ENCODE results near the gene ATXN1.

The ATXN1 gene

DNA sequence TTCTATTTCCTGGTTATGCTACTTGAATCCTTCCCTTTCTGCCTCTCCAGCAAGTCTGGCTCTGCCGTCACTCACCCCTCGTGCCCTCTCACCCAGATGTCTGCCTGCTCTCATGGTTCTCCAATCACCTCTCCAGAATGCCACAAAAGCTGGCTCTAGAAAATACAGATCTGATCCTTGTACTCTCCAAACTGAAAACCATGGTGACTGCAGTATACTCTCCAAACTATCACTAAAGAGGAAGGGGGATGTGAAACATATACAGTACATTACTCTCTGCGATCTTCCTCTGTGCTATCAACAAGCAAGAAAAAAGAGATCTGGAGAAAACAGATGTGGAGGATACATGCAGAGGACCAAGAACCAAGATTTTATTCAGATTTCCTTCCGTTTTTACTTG, 91.1 kb downstream of the ATXN1 start:
- no peak for FAIRE-seq

GRCh38 chr6:16669227-16669626, 92.0 kb downstream of the ATXN1 start:
- FAIRE-seq: no peak

GRCh38 chr6:16667509-16667908, 93.8 kb downstream of the ATXN1 start:
- no peak for FAIRE-seq

- FAIRE-seq: no peak
Measured at GRCh38 chr6:16665992-16666391, 95.3 kb downstream of the ATXN1 start.

GRCh38 chr6:16665182-16665581, 96.1 kb downstream of the ATXN1 start:
- no peak for FAIRE-seq

DNA sequence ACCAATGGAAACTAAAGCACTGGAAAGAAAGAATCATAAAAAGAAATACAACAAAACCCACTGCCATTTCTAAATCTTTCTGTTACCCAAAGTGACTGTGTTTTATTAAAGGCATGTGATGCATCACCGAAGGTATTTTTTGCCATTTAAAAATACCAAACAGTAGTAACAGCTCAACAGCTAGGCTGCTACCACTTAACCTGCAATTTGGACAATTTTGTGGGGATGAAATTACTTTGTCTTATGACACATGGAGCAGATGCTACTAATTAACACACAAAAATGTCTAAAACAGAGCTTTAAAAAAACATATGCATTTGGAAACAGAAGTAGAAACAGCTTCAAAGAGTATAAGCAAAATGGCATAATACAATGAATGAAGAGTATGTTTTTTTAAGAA, 97.4 kb downstream of the ATXN1 start:
- FAIRE-seq: no peak

DNA sequence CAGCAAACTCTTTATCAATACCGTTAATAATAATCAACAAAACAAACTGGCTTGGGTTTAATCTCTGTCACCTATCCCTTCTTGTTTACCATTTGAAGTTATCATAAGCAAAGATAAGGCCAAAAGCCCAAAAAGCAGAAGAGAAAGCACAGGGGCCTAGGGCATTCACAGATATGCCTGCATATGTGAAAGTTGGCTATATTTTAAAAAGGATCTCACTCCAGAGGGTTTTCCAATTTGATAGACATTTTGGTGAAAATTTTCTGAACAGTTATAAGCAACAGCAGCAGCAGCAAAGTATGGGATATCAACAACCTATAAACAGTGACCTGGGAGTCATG, 101.1 kb downstream of the ATXN1 start:
- FAIRE-seq: no peak

DNA sequence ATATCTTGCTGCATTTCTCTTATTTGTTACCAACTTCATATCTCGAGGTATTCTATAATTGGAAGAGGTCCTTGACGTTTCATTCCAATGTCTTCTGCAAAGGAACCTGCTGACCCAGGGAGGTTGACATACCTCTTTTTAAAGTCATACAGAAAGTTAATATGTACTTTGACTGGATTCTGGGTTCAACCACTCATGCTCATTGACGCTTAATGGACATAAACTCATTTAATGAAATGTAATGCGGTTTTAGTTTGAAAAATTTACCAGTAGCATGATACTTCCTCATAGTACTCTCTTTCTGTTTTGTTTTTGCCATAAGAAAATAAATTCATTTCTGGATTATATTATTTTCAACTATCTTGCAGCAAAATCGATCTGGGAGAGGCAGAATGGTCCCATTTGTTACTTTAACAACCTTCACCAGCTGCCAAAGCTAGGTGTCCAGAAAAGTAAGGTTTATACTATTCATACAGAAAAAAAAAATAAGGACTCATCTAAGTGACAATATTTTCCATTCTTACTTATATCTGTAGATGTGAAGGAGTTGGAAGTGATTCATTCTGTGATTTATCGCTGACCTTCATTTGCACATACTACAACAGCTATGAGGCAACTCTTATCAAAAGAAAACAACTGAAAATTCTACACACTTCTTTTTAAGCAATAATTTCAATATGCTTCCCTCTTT, 101.6 kb downstream of the ATXN1 start:
- no peak for FAIRE-seq

GRCh38 chr6:16658348-16659034, 102.8 kb downstream of the ATXN1 start:
- no peak for FAIRE-seq

DNA sequence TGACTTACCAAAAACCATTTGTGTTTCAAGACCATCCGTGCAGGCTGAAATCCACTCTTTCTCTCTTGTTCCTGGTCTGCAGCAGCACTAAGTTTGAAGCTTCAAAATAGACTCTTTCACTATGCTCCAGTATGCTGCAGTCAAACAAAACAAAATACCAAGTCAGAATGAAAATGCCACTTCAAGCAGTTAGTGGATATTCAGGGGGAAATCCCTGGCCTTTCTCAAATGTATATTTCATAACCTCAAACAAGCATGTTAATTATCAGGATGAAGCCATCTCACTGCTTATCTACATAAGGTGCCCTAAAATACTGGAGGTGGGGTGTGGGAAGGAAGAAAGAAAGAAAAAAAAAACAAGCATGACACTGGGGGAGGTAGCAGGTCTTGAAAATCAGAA, 103.5 kb downstream of the ATXN1 start:
- no peak for FAIRE-seq

DNA sequence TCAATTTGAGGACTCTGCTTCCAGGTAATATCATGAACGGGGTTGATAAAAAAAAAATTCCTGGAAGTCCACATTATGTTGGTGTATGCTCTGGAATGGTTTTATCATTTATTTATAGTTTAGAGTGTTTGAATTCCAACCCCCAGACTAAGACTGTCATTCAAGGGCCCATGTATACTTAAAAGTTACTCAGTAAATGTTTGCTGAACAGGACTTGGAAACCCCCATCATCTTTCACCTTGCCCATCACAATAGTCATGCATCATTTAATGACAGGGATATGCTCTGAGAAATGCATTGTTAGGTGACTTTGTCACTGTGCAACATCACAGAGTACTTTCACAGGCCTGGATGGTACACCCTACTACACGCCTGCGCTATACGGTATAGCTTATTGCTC, 104.8 kb downstream of the ATXN1 start:
- no peak for FAIRE-seq

DNA sequence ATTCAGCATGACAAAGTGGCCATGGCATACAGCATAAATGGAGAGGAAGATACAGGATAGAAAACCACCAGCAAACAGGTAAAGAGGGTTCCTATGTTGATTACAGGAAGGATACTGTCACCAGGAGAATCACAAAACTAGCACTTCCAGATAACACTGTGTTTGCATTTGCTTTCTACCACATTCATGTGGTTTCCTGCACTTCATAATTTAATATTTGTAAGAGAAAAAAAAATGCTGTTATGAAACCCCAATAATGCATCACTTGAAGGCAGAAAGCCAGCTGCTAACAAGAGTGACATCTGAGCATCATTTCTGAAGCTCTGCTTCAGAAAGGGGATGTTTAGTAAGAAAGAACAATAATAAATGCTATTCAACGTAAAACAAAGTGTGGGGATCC, 106.6 kb downstream of the ATXN1 start:
- no peak for FAIRE-seq

- no peak for FAIRE-seq
Measured at GRCh38 chr6:16653226-16653625, 108.0 kb downstream of the ATXN1 start.

DNA sequence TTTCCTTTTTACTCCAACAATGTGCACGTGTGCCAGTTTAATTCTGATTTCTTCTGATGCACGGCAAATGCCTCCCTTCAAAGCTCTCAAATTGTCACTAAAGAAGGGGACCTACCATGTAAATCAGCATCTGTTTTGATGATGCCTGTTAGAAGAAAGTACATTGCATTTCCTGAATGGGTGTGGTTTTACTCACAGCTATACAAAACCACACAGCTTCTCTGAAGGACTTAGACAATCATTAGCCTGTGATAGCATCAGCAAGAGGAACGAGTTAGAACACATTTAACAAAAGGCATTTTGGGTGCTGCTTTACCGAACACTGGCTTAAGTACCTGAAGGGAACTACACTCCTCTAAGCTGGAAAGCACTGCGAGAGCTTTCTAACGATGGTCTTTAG, 109.4 kb downstream of the ATXN1 start:
- no peak for FAIRE-seq

DNA sequence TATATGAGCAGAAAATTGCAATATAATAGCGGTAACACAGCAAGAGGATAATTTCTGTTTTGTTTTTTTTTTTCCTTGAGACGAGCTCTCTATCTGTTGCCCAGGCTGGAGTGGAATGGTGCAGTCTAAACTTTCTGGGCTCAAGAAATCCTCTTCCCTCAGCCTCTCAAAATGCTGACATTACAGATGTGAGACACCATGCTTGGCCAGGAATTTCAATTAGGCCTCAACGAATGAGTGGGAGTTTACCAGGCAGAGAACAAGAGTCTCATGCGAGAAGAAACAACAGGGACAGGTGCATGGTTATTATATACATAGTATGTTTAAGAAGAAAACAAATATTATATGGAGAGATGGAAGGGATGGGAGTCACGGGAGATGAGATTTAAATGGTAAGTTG, 111.4 kb downstream of the ATXN1 start:
- FAIRE-seq: no peak

- FAIRE-seq: no peak
Measured at GRCh38 chr6:16649241-16649640, 112.0 kb downstream of the ATXN1 start.

DNA sequence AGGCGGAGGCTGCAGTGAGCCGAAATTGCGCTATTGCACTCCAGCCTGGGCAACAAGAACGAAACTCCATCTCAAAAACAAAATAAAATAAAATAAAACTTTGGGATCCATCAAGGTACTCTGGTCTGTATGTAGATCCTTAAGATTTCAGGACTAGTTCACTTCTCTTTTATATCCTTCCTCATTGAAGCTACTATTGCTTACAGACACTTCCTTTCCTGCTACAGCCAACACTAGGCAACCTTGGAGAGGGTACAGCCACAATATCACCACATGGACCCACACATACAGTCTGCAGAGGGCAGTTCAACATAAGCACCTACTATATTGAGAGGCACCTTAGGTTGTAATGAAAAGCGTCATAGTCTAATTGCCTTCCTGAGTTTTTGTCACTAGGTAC, 113.3 kb downstream of the ATXN1 start:
- FAIRE-seq: no peak

DNA sequence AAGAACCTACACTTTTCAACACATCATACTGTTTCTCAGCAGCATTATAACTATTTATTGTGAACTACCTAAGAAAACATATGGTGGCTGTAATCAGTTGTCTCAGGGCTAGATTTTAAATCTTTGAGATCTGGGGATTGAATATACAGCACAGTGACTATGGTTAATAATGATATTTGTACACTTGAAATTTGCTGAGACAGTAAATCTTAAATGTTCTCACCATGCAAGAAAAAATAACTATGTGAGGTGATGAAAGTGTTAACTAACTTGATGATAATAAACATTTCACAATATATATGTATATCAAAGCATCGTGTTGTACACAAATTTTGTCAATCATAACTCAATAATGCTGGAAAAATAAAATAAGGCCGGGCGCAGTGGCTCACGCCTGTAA, 113.8 kb downstream of the ATXN1 start:
- FAIRE-seq: no peak

- FAIRE-seq: no peak
Measured at GRCh38 chr6:16644540-16645250, 116.6 kb downstream of the ATXN1 start.

- no peak for FAIRE-seq
Measured at GRCh38 chr6:16639684-16640480, 121.4 kb downstream of the ATXN1 start.

DNA sequence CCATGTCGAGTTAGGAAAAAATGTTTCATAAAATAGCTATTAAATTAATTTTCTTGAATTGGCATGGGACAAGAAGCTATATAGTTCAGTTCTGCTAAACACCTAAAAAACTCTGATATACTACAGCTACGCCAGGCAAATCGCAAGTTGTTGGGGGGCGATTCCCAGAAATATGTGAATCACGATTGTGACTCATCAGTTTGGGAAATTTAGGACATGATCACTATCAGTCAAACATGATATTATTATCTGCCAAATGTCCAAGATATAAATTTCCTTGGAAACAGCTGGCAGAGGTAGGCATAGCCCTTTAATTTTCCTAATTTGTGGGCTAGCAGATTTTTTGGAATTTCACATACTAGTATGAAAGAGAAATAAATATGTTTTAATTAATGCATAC, 123.6 kb downstream of the ATXN1 start:
- no peak for FAIRE-seq

- FAIRE-seq: no peak
Measured at GRCh38 chr6:16635810-16636602, 125.3 kb downstream of the ATXN1 start.
